CD4-positive, alpha-beta T cell (primary cell): ENCODE data around the gene MYRIP. TPM values are rescaled to one million over a fixed set of nuclear protein-coding genes. Genes with fewer than 3 reads are reported as not detected.

Experiments used
- ATAC-seq: fragments of 200-7000 bp; cut with Tn5 transposase; one replicate; pipeline ENCODE4 v1.10.0; 2022; ENCODE audit warnings: mild to moderate bottlenecking; ENCODE audit not compliant: poor library complexity
- CTCF ChIA-PET: fragments of 350-600 bp; sonication (Branson Sonifier 250); formaldehyde crosslinking; loops from one replicate; lab custom pipeline; 2021; ENCODE audit warnings: antibody characterized with exemption, inconsistent platforms; lab: Charles Lee
- POLR2A ChIA-PET: fragments of 350-600 bp; sonication (Branson Sonifier 250); formaldehyde crosslinking; loops from one replicate; lab custom pipeline; 2021; ENCODE audit warnings: antibody characterized with exemption, inconsistent platforms; lab: Charles Lee
- DNase-seq, 14 experiments: peaks; one replicate each; pipeline ENCODE4 v3.0.0-alpha.2; 2013 to 2020; ENCODE audit warnings: mixed read lengths in 2 of 14
- H3K27ac ChIP-seq, 2 donors: one replicate each; pipeline versions ENCODE4 v1.5.1 to v1.7.0; 2013; ENCODE audit warnings: low read length in 2 of 2, low read depth in 1 of 2, mild to moderate bottlenecking in 1 of 2
- H3K27me3 ChIP-seq, 2 experiments: 1 replicate in 1 of 2; 2 replicates in 1 of 2; pipeline versions ENCODE4 v1.6.1 to v1.7.0; 2013; ENCODE audit warnings: low read length in 2 of 2, control low read depth in 1 of 2, mild to moderate bottlenecking in 1 of 2, moderate library complexity in 1 of 2; ENCODE audit not compliant: insufficient read depth in 2 of 2, control insufficient read depth in 1 of 2
- H3K36me3 ChIP-seq: one replicate; pipeline ENCODE4 v1.6.1; 2013; ENCODE audit warnings: low read length, control low read depth; ENCODE audit not compliant: insufficient read depth
- H3K4me1 ChIP-seq: one replicate; pipeline ENCODE4 v1.6.1; 2013; ENCODE audit warnings: low read length, control low read depth; ENCODE audit not compliant: insufficient read depth
- H3K4me3 ChIP-seq: one replicate; pipeline ENCODE4 v1.5.1; 2013; ENCODE audit warnings: mild to moderate bottlenecking, low read length, moderate library complexity
- H3K9me3 ChIP-seq, 2 experiments: 1 replicate in 1 of 2; 2 replicates in 1 of 2; pipeline versions ENCODE4 v1.6.1 to v1.7.0; 2013; ENCODE audit warnings: low read length in 2 of 2, mild to moderate bottlenecking in 2 of 2, control low read depth in 1 of 2, moderate library complexity in 1 of 2; ENCODE audit not compliant: control insufficient read depth in 1 of 2, insufficient read depth in 1 of 2
- H3K27ac Mint-ChIP-seq: one replicate; pipeline ENCODE4 v1.8.0; 2020; ENCODE audit warnings: mixed read lengths
- H3K27me3 Mint-ChIP-seq: one replicate; pipeline ENCODE4 v1.8.0; 2021; ENCODE audit warnings: mixed read lengths
- H3K36me3 Mint-ChIP-seq: one replicate; pipeline ENCODE4 v1.8.0; 2021; ENCODE audit warnings: low read depth, mixed read lengths
- H3K4me1 Mint-ChIP-seq: one replicate; pipeline ENCODE4 v1.8.0; 2021; ENCODE audit warnings: low read depth, mixed read lengths
- H3K4me3 Mint-ChIP-seq: one replicate; pipeline ENCODE4 v1.8.0; 2020; ENCODE audit warnings: mild to moderate bottlenecking, mixed read lengths
- H3K9me3 Mint-ChIP-seq: one replicate; pipeline ENCODE4 v1.8.0; 2020; ENCODE audit warnings: mixed read lengths
- CTCF ChIP-seq: fragments of 200-600 bp; IDR thresholded peaks from one replicate; pipeline ENCODE4 v1.8.0; 2022; ENCODE audit warnings: antibody characterized with exemption, mild to moderate bottlenecking
- intact Hi-C, 2 experiments: fragments of 100-400 bp; cut with DNase I in 1 of 2; cut with micrococcal nuclease in 1 of 2; formaldehyde crosslinking; loops; one replicate each; pipeline versions ENCODE4 v1.15.1 to v1.9.0; 2023 to 2025; cut with DNase I, micrococcal nuclease
- total RNA-seq, 174 experiments: library from RNA in 2 of 174; stranded (reverse) in 2 of 174; gene quantifications; one replicate each; pipeline ENCODE4 v1.2.3 and lab custom pipeline; 2021 to 2026

MYRIP gene
- total RNA-seq, 2 experiments from 2014 or later = not detected

- ATAC-seq (no peak), DNase-seq (no peak)
- Mint-ChIP-seq H3K27ac (no peak overlapping the region), H3K4me1 (no peaks in the 10 kb centered on the region), H3K9me3 (no peaks in the 10 kb centered on the region), H3K36me3 (no peaks in the 10 kb centered on the region), H3K4me3 (no peak overlapping the region), H3K27me3 (no peaks in the 10 kb centered on the region)
- Histone ChIP-seq H3K27me3 (no peaks in the 10 kb centered on the region), H3K9me3 (no peaks in the 10 kb centered on the region), H3K27ac (no peak overlapping the region), H3K4me1 (no peaks in the 10 kb centered on the region), H3K36me3 (no peaks in the 10 kb centered on the region), H3K4me3 (no peak overlapping the region)
- intact Hi-C loops = no loop called here
- TF ChIP-seq CTCF = no peak
- POLR2A ChIA-PET = no interaction called here
- CTCF ChIA-PET = no interaction called here
Observed at GRCh38 chr3:40232626-40233025, 423.2 kb downstream of the MYRIP start.

GRCh38 chr3:40237159-40237558, 427.8 kb downstream of the MYRIP start:
- DNase-seq (no peak), ATAC-seq (no peak)
- no peaks in the 10 kb centered on the region for H3K36me3 Mint-ChIP-seq
- no peak overlapping the region for H3K27ac Mint-ChIP-seq
- ChIA-PET POLR2A (no interaction called here), CTCF (no interaction called here)
- H3K27me3 Mint-ChIP-seq = no peaks in the 10 kb centered on the region
- H3K9me3 ChIP-seq = no peaks in the 10 kb centered on the region
- no peaks in the 10 kb centered on the region for H3K36me3 ChIP-seq
- H3K4me1 ChIP-seq = no peaks in the 10 kb centered on the region
- TF ChIP-seq CTCF = no peak
- no peaks in the 10 kb centered on the region for H3K9me3 Mint-ChIP-seq
- H3K27me3 ChIP-seq = no peaks in the 10 kb centered on the region
- no peak overlapping the region for H3K4me3 ChIP-seq
- H3K4me1 Mint-ChIP-seq = no peaks in the 10 kb centered on the region
- intact Hi-C loops = no loop called here
- no peak overlapping the region for H3K4me3 Mint-ChIP-seq
- H3K27ac ChIP-seq = no peak overlapping the region

GRCh38 chr3:40237889-40238571, 428.6 kb downstream of the MYRIP start:
- Histone ChIP-seq H3K9me3 (no peaks in the 10 kb centered on the region), H3K4me3 (no peak overlapping the region), H3K36me3 (no peaks in the 10 kb centered on the region), H3K27ac (no peak overlapping the region), H3K27me3 (no peaks in the 10 kb centered on the region), H3K4me1 (no peaks in the 10 kb centered on the region)
- no peak overlapping the region for H3K27ac Mint-ChIP-seq
- no peaks in the 10 kb centered on the region for H3K36me3 Mint-ChIP-seq
- H3K27me3 Mint-ChIP-seq = no peaks in the 10 kb centered on the region
- DNase-seq (no peak), ATAC-seq (no peak)
- POLR2A ChIA-PET = no interaction called here
- intact Hi-C loops = no loop called here
- no peak overlapping the region for H3K4me3 Mint-ChIP-seq
- H3K9me3 Mint-ChIP-seq = no peaks in the 10 kb centered on the region
- CTCF ChIA-PET = no interaction called here
- no peak for TF ChIP-seq CTCF
- no peaks in the 10 kb centered on the region for H3K4me1 Mint-ChIP-seq
